K562 (cell line): ENCODE measurements around the gene TOMM6.

Source experiments
- EZH2 ChIP-seq: IDR thresholded peaks from 2 replicates; pipeline ENCODE4 v1.6.1; 2012; ENCODE audit warnings: low read depth, mild to moderate bottlenecking, inconsistent platforms, low read length, borderline replicate concordance
- FOS ChIP-seq: IDR thresholded peaks from 3 replicates; pipeline ENCODE4 v1.6.1; 2011; ENCODE audit not compliant: insufficient read length; ENCODE audit errors: extremely low read depth
- GABPA ChIP-seq: fragments of 200-800 bp; sonication (Bioruptor generic); conservative IDR thresholded peaks from 2 replicates; pipeline ENCODE4 v1.6.1; 2016; ENCODE audit warnings: low read depth, missing genetic modification characterization, missing compliant biosample characterization
- JUNB ChIP-seq: fragments of 450-650 bp; formaldehyde crosslinking; conservative IDR thresholded peaks from 2 replicates; pipeline ENCODE4 v1.4.0; 2020; ENCODE audit warnings: mild to moderate bottlenecking
- KLF6 ChIP-seq: fragments of 250-450 bp; sonication (Bioruptor Pico); IDR thresholded peaks from 2 replicates; pipeline ENCODE4 v1.4.0; 2020; ENCODE audit warnings: mild to moderate bottlenecking, moderate library complexity, borderline replicate concordance
- MTA3 ChIP-seq: fragments of 450-650 bp; formaldehyde crosslinking; IDR thresholded peaks from 2 replicates; pipeline ENCODE4 v1.6.1; 2017; ENCODE audit warnings: mild to moderate bottlenecking, borderline replicate concordance
- NFATC3 ChIP-seq: fragments of 450-650 bp; IDR thresholded peaks from 2 replicates; pipeline ENCODE4 v1.6.1; 2017; ENCODE audit warnings: mild to moderate bottlenecking
- NFIX ChIP-seq: fragments of 250-450 bp; sonication (Bioruptor Pico); IDR thresholded peaks from 2 replicates; pipeline ENCODE4 v1.4.0; 2020; ENCODE audit warnings: low read depth, mild to moderate bottlenecking, moderate library complexity
- TEAD2 ChIP-seq: fragments of 450-650 bp; IDR thresholded peaks from 2 replicates; pipeline ENCODE4 v1.6.1; 2016; ENCODE audit warnings: missing genetic modification characterization, control low read depth, missing compliant biosample characterization
- ZNF274 ChIP-seq: IDR thresholded peaks from 2 replicates; pipeline ENCODE4 v1.6.1; 2011; ENCODE audit warnings: low read depth, mild to moderate bottlenecking, low read length, moderate library complexity, borderline replicate concordance
- ZNF384 ChIP-seq: IDR thresholded peaks from 2 replicates; pipeline ENCODE4 v1.6.1; 2012; ENCODE audit warnings: low read depth, low read length, improper control_type of control experiment
- TF ChIP-seq, protein P1 (sequence below), 3 experiments: IDR thresholded peaks in 2 of 3; conservative IDR thresholded peaks in 1 of 3; 2 replicates each; pipeline ENCODE4 v1.5.1; 2011 to 2012; ENCODE audit warnings: low read length in 3 of 3, mild to moderate bottlenecking in 3 of 3, control low read depth in 2 of 3, improper control_type of control experiment in 1 of 3, inconsistent platforms in 1 of 3, low read depth in 1 of 3, mixed read lengths in 1 of 3, moderate library complexity in 1 of 3; ENCODE audit not compliant: insufficient read depth in 2 of 3
- TF ChIP-seq, protein P2 (sequence below): fragments of 450-650 bp; IDR thresholded peaks from 2 replicates; pipeline ENCODE4 v1.6.1; 2016
- TF ChIP-seq, protein P3 (sequence below): sonication (generic); formaldehyde crosslinking; IDR thresholded peaks from 2 replicates; pipeline ENCODE4 v1.9.0; 2022; ENCODE audit warnings: mild to moderate bottlenecking, missing genetic modification reagents

DNA sequence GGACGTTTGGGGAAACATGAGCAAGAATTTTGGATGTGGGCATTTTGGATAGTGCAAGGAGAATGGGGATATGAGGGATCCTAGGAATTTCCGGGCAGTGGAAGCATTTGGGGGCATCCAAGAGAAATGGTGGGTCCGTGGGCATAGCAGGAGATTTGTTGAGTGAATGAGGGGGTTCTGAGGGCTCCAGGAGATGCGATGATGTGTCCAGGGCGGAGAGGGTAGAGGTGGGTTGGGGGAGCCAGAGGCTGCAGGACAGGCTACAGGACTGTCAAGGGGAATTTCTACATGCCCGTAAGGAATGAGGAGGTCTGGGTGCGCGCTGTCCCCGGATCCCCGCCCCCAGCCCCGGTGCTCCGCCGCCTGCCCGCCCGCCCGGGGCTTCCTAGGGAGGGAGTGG lies 8.2 kb upstream of the TOMM6 start:
- TF ChIP-seq TEAD2 (tag) (no peak), FOS (no peak), KLF6 (CRISPR knock-in tag) (no peak), NFATC3 (no peak), ZNF274 (no peak), JUNB (CRISPR knock-in tag) (no peak), MTA3 (no peak), NFIX (CRISPR knock-in tag) (no peak), ZNF384 (no peak), EZH2 (no peak), GABPA (tag) (no peak)
- TF ChIP-seq, protein P1, sequence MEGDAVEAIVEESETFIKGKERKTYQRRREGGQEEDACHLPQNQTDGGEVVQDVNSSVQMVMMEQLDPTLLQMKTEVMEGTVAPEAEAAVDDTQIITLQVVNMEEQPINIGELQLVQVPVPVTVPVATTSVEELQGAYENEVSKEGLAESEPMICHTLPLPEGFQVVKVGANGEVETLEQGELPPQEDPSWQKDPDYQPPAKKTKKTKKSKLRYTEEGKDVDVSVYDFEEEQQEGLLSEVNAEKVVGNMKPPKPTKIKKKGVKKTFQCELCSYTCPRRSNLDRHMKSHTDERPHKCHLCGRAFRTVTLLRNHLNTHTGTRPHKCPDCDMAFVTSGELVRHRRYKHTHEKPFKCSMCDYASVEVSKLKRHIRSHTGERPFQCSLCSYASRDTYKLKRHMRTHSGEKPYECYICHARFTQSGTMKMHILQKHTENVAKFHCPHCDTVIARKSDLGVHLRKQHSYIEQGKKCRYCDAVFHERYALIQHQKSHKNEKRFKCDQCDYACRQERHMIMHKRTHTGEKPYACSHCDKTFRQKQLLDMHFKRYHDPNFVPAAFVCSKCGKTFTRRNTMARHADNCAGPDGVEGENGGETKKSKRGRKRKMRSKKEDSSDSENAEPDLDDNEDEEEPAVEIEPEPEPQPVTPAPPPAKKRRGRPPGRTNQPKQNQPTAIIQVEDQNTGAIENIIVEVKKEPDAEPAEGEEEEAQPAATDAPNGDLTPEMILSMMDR (IDR thresholded peaks at IDR 0.05 in 2 of 3, conservative IDR thresholded peaks at IDR 0.05 in 1 of 3; ENCODE audit: insufficient read depth in 2 of 3, low read depth in 1 of 3, low read length in 3 of 3), result no peak
- TF ChIP-seq, protein P2, sequence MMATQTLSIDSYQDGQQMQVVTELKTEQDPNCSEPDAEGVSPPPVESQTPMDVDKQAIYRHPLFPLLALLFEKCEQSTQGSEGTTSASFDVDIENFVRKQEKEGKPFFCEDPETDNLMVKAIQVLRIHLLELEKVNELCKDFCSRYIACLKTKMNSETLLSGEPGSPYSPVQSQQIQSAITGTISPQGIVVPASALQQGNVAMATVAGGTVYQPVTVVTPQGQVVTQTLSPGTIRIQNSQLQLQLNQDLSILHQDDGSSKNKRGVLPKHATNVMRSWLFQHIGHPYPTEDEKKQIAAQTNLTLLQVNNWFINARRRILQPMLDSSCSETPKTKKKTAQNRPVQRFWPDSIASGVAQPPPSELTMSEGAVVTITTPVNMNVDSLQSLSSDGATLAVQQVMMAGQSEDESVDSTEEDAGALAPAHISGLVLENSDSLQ, result no peak
- TF ChIP-seq, protein P3, sequence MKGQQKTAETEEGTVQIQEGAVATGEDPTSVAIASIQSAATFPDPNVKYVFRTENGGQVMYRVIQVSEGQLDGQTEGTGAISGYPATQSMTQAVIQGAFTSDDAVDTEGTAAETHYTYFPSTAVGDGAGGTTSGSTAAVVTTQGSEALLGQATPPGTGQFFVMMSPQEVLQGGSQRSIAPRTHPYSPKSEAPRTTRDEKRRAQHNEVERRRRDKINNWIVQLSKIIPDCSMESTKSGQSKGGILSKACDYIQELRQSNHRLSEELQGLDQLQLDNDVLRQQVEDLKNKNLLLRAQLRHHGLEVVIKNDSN (CRISPR knock-in tag), result no peak
